K562 (cell line): Measurements from ENCODE around the gene SORCS2. TPM values are rescaled to one million over a fixed set of nuclear protein-coding genes. Genes with fewer than 3 reads are reported as not detected.

Source experiments
- ATAC-seq: fragments of 200-7000 bp; cut with Tn5 transposase; 3 replicates; pipeline ENCODE4 v1.9.1; 2020; ENCODE audit warnings: moderate library complexity
- BruUV-seq: library from RNA; stranded (reverse); fragments of 400-500 nt; replicated peaks from 2 replicates; lab custom pipeline; 2021; lab: Mats Ljungman, UMichigan
- CTCF ChIA-PET: fragments of 300-600 bp; formaldehyde crosslinking; extraction: SDS; loops from one replicate; lab custom pipeline; 2021; ENCODE audit warnings: low intra/inter-chr PET ratio; lab: Yijun Ruan, JAX
- POLR2A ChIA-PET: fragments of 300-600, 350-650 bp; sonication (Branson Sonifier 250); formaldehyde crosslinking; extraction: SDS; loops from one replicate; lab custom pipeline; 2021; ENCODE audit warnings: antibody characterized with exemption, inconsistent platforms; lab: Yijun Ruan, JAX
- DNase-seq, 4 experiments: peaks; one replicate each; pipeline versions ENCODE4 v3.0.0 to v3.0.0-alpha.2; 2011 to 2018; ENCODE audit warnings: low spot score in 3 of 4, mixed read lengths in 3 of 4; ENCODE audit errors: extremely low read depth in 1 of 4
- FAIRE-seq: peaks from 2 replicates; lab custom pipeline; 2011; peaks lifted over from hg19 to GRCh38; lab: Jason Lieb, UNC
- H2AFZ ChIP-seq: 2 replicates; pipeline ENCODE4 v1.6.0; 2011; ENCODE audit warnings: low read depth, low read length, control low read depth, inconsistent platforms
- H3K27ac ChIP-seq: fragments of 200-600 bp; 3 replicates; pipeline ENCODE4 v1.8.0; 2011; ENCODE audit warnings: low read depth, mild to moderate bottlenecking, control low read depth, inconsistent platforms, low read length, moderate library complexity, mixed read lengths; ENCODE audit errors: extremely low read depth
- H3K27me3 ChIP-seq, 2 experiments: fragments of 300-600 bp in 1 of 2; 2 replicates in 1 of 2; 3 replicates in 1 of 2; pipeline versions ENCODE4 v1.6.0 to v1.8.0; 2011; ENCODE audit warnings: inconsistent platforms in 2 of 2, low read length in 2 of 2, mild to moderate bottlenecking in 1 of 2, mixed read lengths in 1 of 2, moderate library complexity in 1 of 2; ENCODE audit not compliant: control insufficient read depth in 2 of 2, insufficient read depth in 2 of 2
- H3K36me3 ChIP-seq: fragments of 300-600 bp; 3 replicates; pipeline ENCODE4 v1.8.0; 2011; ENCODE audit warnings: mild to moderate bottlenecking, low read length, inconsistent platforms; ENCODE audit not compliant: control insufficient read depth, insufficient read depth
- H3K4me1 ChIP-seq, 2 experiments: fragments of 200-600 bp in 1 of 2; replicated peaks in 1 of 2; 2 replicates in 1 of 2; 3 replicates in 1 of 2; pipeline versions ENCODE4 v1.5.1 to v1.8.0; 2011; ENCODE audit warnings: inconsistent platforms in 2 of 2, low read length in 2 of 2, mild to moderate bottlenecking in 1 of 2, mixed read lengths in 1 of 2, moderate library complexity in 1 of 2; ENCODE audit not compliant: control insufficient read depth in 2 of 2, insufficient read depth in 2 of 2
- H3K4me2 ChIP-seq: 2 replicates; pipeline ENCODE4 v1.6.1; 2011; ENCODE audit warnings: low read length, control low read depth, inconsistent platforms, mixed read lengths; ENCODE audit not compliant: insufficient read depth
- H3K4me3 ChIP-seq: fragments of 200-600 bp; sonication (generic), shearing (Covaris generic); 2 replicates; pipeline ENCODE4 v1.5.1; 2016; ENCODE audit warnings: control low read depth, inconsistent platforms
- H3K79me2 ChIP-seq: fragments of 200-600 bp; 3 replicates; pipeline ENCODE4 v1.8.0; 2011; ENCODE audit warnings: low read length, inconsistent platforms; ENCODE audit not compliant: control insufficient read depth, insufficient read depth
- H3K9ac ChIP-seq, 2 experiments: 2 replicates each; pipeline versions ENCODE4 v1.6.0 to v1.6.1; 2011; ENCODE audit warnings: low read depth in 2 of 2, low read length in 2 of 2, control low read depth in 1 of 2, inconsistent platforms in 1 of 2, mild to moderate bottlenecking in 1 of 2, mixed read lengths in 1 of 2; ENCODE audit not compliant: insufficient read depth in 1 of 2
- H3K9me1 ChIP-seq: one replicate; pipeline ENCODE4 v1.6.0; 2011; ENCODE audit warnings: inconsistent platforms, mild to moderate bottlenecking, low read length, moderate library complexity; ENCODE audit not compliant: control insufficient read depth, insufficient read depth
- H3K9me3 ChIP-seq: replicated peaks from 2 replicates; pipeline ENCODE4 v1.5.1; 2011; ENCODE audit warnings: low read depth, low read length, inconsistent platforms; ENCODE audit not compliant: control insufficient read depth, insufficient read depth
- H4K20me1 ChIP-seq: replicated peaks from 2 replicates; pipeline ENCODE4 v1.6.1; 2011; ENCODE audit warnings: low read length, inconsistent platforms, mixed read lengths; ENCODE audit not compliant: control insufficient read depth, insufficient read depth
- CEBPB ChIP-seq: fragments of 450-650 bp; IDR thresholded peaks from 2 replicates; pipeline ENCODE4 v1.6.1; 2016; ENCODE audit warnings: missing genetic modification characterization, missing compliant biosample characterization
- CTBP1 ChIP-seq: fragments of 450-650 bp; IDR thresholded peaks from 2 replicates; pipeline ENCODE4 v1.6.1; 2016; ENCODE audit warnings: borderline replicate concordance
- ILF3 ChIP-seq: fragments of 450-650 bp; IDR thresholded peaks from 2 replicates; pipeline ENCODE4 v1.6.1; 2018; ENCODE audit warnings: antibody characterized with exemption, mild to moderate bottlenecking, moderate library complexity, borderline replicate concordance
- SMARCA4 ChIP-seq: fragments of 450-650 bp; IDR thresholded peaks from 2 replicates; pipeline ENCODE4 v1.6.1; 2016
- SMARCC2 ChIP-seq: fragments of 450-650 bp; IDR thresholded peaks from 2 replicates; pipeline ENCODE4 v1.6.1; 2017; ENCODE audit warnings: antibody characterized with exemption, moderate library complexity, mild to moderate bottlenecking, low read depth
- STAT6 ChIP-seq: sonication (generic); formaldehyde crosslinking; IDR thresholded peaks from 2 replicates; pipeline ENCODE4 v1.8.1; 2023; ENCODE audit warnings: mild to moderate bottlenecking, missing genetic modification reagents
- WGBS: fragments of 100-300 bp; shearing (Covaris generic); methylation state at CpG from one replicate; pipeline ENCODE4 v1.1.6; 2016; ENCODE audit warnings: low coverage, mixed read lengths; ENCODE audit not compliant: insufficient coverage; ENCODE audit errors: missing lambda C conversion rate; 5-methylcytosine and 5-hydroxymethylcytosine counted together
- in situ Hi-C: fragments of 300-500 bp; cut with MboI; formaldehyde crosslinking; loops from 4 replicates; pipeline ENCODE4 v1.15.0; 2018; ENCODE audit warnings: inconsistent platforms, mixed read lengths
- intact Hi-C: fragments of 100-400 bp; cut with micrococcal nuclease; formaldehyde crosslinking; loops from 2 replicates; pipeline ENCODE4 v1.14.2; 2022
- polyA plus RNA-seq, 8 experiments: library from polyadenylated mRNA; depleted of rRNA in 4 of 8; stranded (reverse) in 5 of 8; unstranded in 3 of 8; fragments of >200 nt; fragmentation: Nextera tagmentation in 2 of 8; fragmentation: Illumina TruSeq in 1 of 8; extraction: Ambion mirVana in 2 of 8; extraction: Trizol in 1 of 8; gene quantifications; 2 replicates each; pipeline versions ENCODE4 v1.2.1 to v1.2.3, GENCODE V29; 2011 to 2014; ENCODE audit warnings: inconsistent platforms in 1 of 8, missing spikeins in 1 of 8
- total RNA-seq, 7 experiments: library from RNA; depleted of rRNA in 6 of 7; stranded (reverse); fragments of >200 nt in 6 of 7; fragmentation: Illumina TruSeq in 2 of 7; extraction: Trizol in 2 of 7; gene quantifications; 2 replicates each; pipeline versions ENCODE4 v1.2.1 to v1.2.3, GENCODE V29; 2011 to 2021; ENCODE audit warnings: low replicate concordance in 1 of 7

SORCS2 gene
- total and polyA plus RNA-seq, 9 of the 15 experiments (the other 6 are each of a cell fraction or from before 2014, with no cell fraction given): not detected

- no peaks in the 10 kb centered on the region for H3K9me3 ChIP-seq
- POLR2A ChIA-PET: no interaction called here
- no peaks in the 10 kb centered on the region for H3K9me1 ChIP-seq
- H3K9ac ChIP-seq: no peak overlapping the region
- intact Hi-C loops (no loop called here), in situ Hi-C loops (no loop called here)
- no peak for ATAC-seq
- H3K4me1 ChIP-seq: no peaks in the 10 kb centered on the region
- H3K4me2 ChIP-seq: no peak overlapping the region
- 0 out of 2 replicates have a peak, but pooled peaks cover 6% of the 10 kb centered on the region for H4K20me1 ChIP-seq
- BruUV-seq: no TSS peak
- WGBS: 1% methylated on average over 21 of the region's 21 CpGs
- H3K27me3 ChIP-seq: peaks cover 0 to 16% of the 10 kb centered on the region in 2 experiments; a peak in 2 of 5 replicates
- TF ChIP-seq CTBP1 (no peak), SMARCC2 (no peak), CEBPB (tag) (no peak), STAT6 (CRISPR knock-in tag) (no peak), ILF3 (no peak), SMARCA4 (no peak)
- H3K36me3 ChIP-seq: no peaks in the 10 kb centered on the region
- no peak for DNase-seq
- H3K79me2 ChIP-seq: no peaks in the 10 kb centered on the region
- FAIRE-seq: no peak
- CTCF ChIA-PET: no interaction called here
- H3K27ac ChIP-seq: no peak overlapping the region
- H3K4me3 ChIP-seq: no peak overlapping the region
- H2AFZ ChIP-seq: no peak overlapping the region
Measured at GRCh38 chr4:7342223-7343080, 150.1 kb downstream of the SORCS2 start.
